Liver (tissue), 9 donors: ENCODE measurements around the gene JMJD1C. TPM values are rescaled to one million over a fixed set of nuclear protein-coding genes. Genes with fewer than 3 reads are reported as not detected.

ENCODE experiments used
- DNase-seq: peaks from one replicate; pipeline ENCODE4 v3.0.0-alpha.2; 2017; ENCODE audit warnings: low spot score
- H3K27ac ChIP-seq, 2 donors: one replicate each; pipeline ENCODE4 v1.7.0; 2013; ENCODE audit warnings: inconsistent platforms in 2 of 2, low read length in 2 of 2, control low read depth in 1 of 2, low read depth in 1 of 2, mild to moderate bottlenecking in 1 of 2
- H3K27me3 ChIP-seq, 4 donors: one replicate each; pipeline versions ENCODE4 v1.6.1 to v1.7.0; 2013; ENCODE audit warnings: low read length in 3 of 4, inconsistent platforms in 1 of 4, mild to moderate bottlenecking in 1 of 4, moderate library complexity in 1 of 4; ENCODE audit not compliant: control insufficient read depth in 4 of 4, insufficient read depth in 4 of 4
- H3K36me3 ChIP-seq, 4 donors: one replicate each; pipeline versions ENCODE4 v1.6.1 to v1.7.0; 2013; ENCODE audit warnings: low read length in 3 of 4, mild to moderate bottlenecking in 3 of 4, low read depth in 1 of 4, moderate library complexity in 1 of 4; ENCODE audit not compliant: control insufficient read depth in 4 of 4, insufficient read depth in 3 of 4
- H3K4me1 ChIP-seq, 4 donors: one replicate each; pipeline versions ENCODE4 v1.6.1 to v1.7.0; 2013; ENCODE audit warnings: low read length in 3 of 4, mild to moderate bottlenecking in 3 of 4, moderate library complexity in 1 of 4; ENCODE audit not compliant: control insufficient read depth in 4 of 4, insufficient read depth in 4 of 4
- H3K4me3 ChIP-seq, 3 donors: one replicate each; pipeline versions ENCODE4 v1.6.1 to v1.7.0; 2013; ENCODE audit warnings: low read length in 3 of 3, control low read depth in 1 of 3, low read depth in 1 of 3, mild to moderate bottlenecking in 1 of 3
- H3K9ac ChIP-seq, 2 donors: one replicate each; pipeline ENCODE4 v1.7.0; 2013; ENCODE audit warnings: low read length in 2 of 2, mild to moderate bottlenecking in 2 of 2, moderate library complexity in 2 of 2, control low read depth in 1 of 2, low read depth in 1 of 2
- H3K9me3 ChIP-seq, 4 donors: one replicate each; pipeline versions ENCODE4 v1.6.1 to v1.7.0; 2013; ENCODE audit warnings: low read length in 3 of 4; ENCODE audit not compliant: control insufficient read depth in 4 of 4
- ATF3 ChIP-seq: IDR thresholded peaks from 2 replicates; pipeline ENCODE4 v1.6.1; 2016; ENCODE audit warnings: antibody characterized with exemption
- CTCF ChIP-seq: fragments of 150-350 bp; IDR thresholded peaks from 2 replicates; pipeline ENCODE4 v1.5.1; 2017; ENCODE audit warnings: improper control_type of control experiment, low read depth, low read length; ENCODE audit not compliant: missing input control
- FOXA1 ChIP-seq: IDR thresholded peaks from 2 replicates; pipeline ENCODE4 v1.6.1; 2016; ENCODE audit warnings: antibody characterized with exemption
- FOXA2 ChIP-seq: IDR thresholded peaks from 2 replicates; pipeline ENCODE4 v1.6.1; 2016; ENCODE audit warnings: antibody characterized with exemption
- HNF4A ChIP-seq, 2 donors: conservative IDR thresholded peaks; 2 replicates each; pipeline ENCODE4 v1.6.1; 2016; ENCODE audit warnings: antibody characterized with exemption in 2 of 2, mild to moderate bottlenecking in 2 of 2
- HNF4G ChIP-seq: IDR thresholded peaks from 2 replicates; pipeline ENCODE4 v1.6.1; 2016; ENCODE audit warnings: antibody characterized with exemption
- JUND ChIP-seq, 2 donors: IDR thresholded peaks; 2 replicates each; pipeline ENCODE4 v1.6.1; 2016; ENCODE audit warnings: antibody characterized with exemption in 2 of 2
- MAX ChIP-seq: IDR thresholded peaks from 2 replicates; pipeline ENCODE4 v1.6.1; 2016; ENCODE audit warnings: antibody characterized with exemption
- RAD21 ChIP-seq, 2 donors: IDR thresholded peaks; 2 replicates each; pipeline ENCODE4 v1.6.1; 2016; ENCODE audit warnings: antibody characterized with exemption in 2 of 2, mild to moderate bottlenecking in 2 of 2
- REST ChIP-seq: IDR thresholded peaks from 2 replicates; pipeline ENCODE4 v1.6.1; 2016; ENCODE audit warnings: antibody characterized with exemption, mild to moderate bottlenecking
- RXRA ChIP-seq, 2 donors: IDR thresholded peaks; 2 replicates each; pipeline ENCODE4 v1.6.1; 2017 to 2018; ENCODE audit warnings: antibody characterized with exemption in 2 of 2, mild to moderate bottlenecking in 1 of 2
- SP1 ChIP-seq: IDR thresholded peaks from 2 replicates; pipeline ENCODE4 v1.6.1; 2018; ENCODE audit warnings: antibody characterized with exemption, mild to moderate bottlenecking
- TAF1 ChIP-seq: conservative IDR thresholded peaks from 2 replicates; pipeline ENCODE4 v1.6.1; 2016; ENCODE audit warnings: antibody characterized with exemption, mild to moderate bottlenecking
- YY1 ChIP-seq: IDR thresholded peaks from 2 replicates; pipeline ENCODE4 v1.6.1; 2016; ENCODE audit warnings: antibody characterized with exemption, mild to moderate bottlenecking
- ZBTB33 ChIP-seq: IDR thresholded peaks from 2 replicates; pipeline ENCODE4 v1.6.1; 2016; ENCODE audit warnings: antibody characterized with exemption
- WGBS: extraction: QIAGEN DNeasy Blood & Tissue Kit; methylation state at CpG from one replicate; pipeline ENCODE4 v1.1.7; 2013; 5-methylcytosine and 5-hydroxymethylcytosine counted together
- polyA plus RNA-seq, 2 donors: library from polyadenylated mRNA; stranded (reverse) in 1 of 2; unstranded in 1 of 2; fragments of 200-250 nt in 1 of 2; fragments of >200 nt in 1 of 2; fragmentation: Nextera tagmentation in 1 of 2; extraction: Ambion mirVana in 1 of 2; gene quantifications; one replicate each; pipeline versions ENCODE4 v1.2.1 to v1.2.3, GENCODE V29; 2013 to 2015
- total RNA-seq, 2 donors: library from RNA; depleted of rRNA; stranded (reverse); fragments of >200 nt; gene quantifications; one replicate each; pipeline ENCODE4 v1.2.3, GENCODE V29; 2014
- donor health status: healthy.
- donor health status: healthy.
- donor health status: healthy.
- donor health status: healthy.
- donor health status: healthy.

Gene JMJD1C
- total and polyA plus RNA-seq, 4 donors, result 11.0 to 93.1 (median 56.0) TPM

GRCh38 chr10:63497321-63497720 is 31.5 kb upstream of the JMJD1C start:
- Histone ChIP-seq H3K9ac (no peak overlapping the region), H3K9me3 (no peaks in the 10 kb centered on the region), H3K4me3 (no peak overlapping the region), H3K36me3 (no peaks in the 10 kb centered on the region), H3K4me1 (peaks cover 0 to 8% (median under 1%) of the 10 kb centered on the region in 4 donors), H3K27ac (no peak overlapping the region), H3K27me3 (no peaks in the 10 kb centered on the region)
- WGBS, result 84% methylated on average over 1 of the region's 1 CpG
- TF ChIP-seq FOXA2 (no peak), MAX (no peak), JUND (IDR thresholded peaks at IDR 0.05) (no peak), TAF1 (no peak), RXRA (IDR thresholded peaks at IDR 0.05) (no peak), HNF4G (no peak), HNF4A (conservative IDR thresholded peaks at IDR 0.05) (no peak), RAD21 (IDR thresholded peaks at IDR 0.05) (no peak), YY1 (no peak), ATF3 (no peak)
- no peak for DNase-seq

GRCh38 chr10:63496561-63496960 is 30.8 kb upstream of the JMJD1C start:
- Histone ChIP-seq H3K36me3 (no peaks in the 10 kb centered on the region), H3K9ac (no peak overlapping the region), H3K27ac (no peak overlapping the region), H3K27me3 (no peaks in the 10 kb centered on the region), H3K4me3 (no peak overlapping the region), H3K4me1 (peaks cover 0 to 8% (median 1%) of the 10 kb centered on the region in 4 donors), H3K9me3 (no peaks in the 10 kb centered on the region)
- no peak for TF ChIP-seq MAX
- no peak for TF ChIP-seq HNF4A (conservative IDR thresholded peaks at IDR 0.05)
- no peak for TF ChIP-seq ZBTB33
- TF ChIP-seq SP1, result no peak
- TF ChIP-seq RXRA (IDR thresholded peaks at IDR 0.05), result no peak
- TF ChIP-seq FOXA1, result no peak
- TF ChIP-seq CTCF, result no peak
- no peak for DNase-seq
- WGBS, result 96% methylated on average over 1 of the region's 1 CpG

- no peak for DNase-seq
- no peak for TF ChIP-seq REST
- TF ChIP-seq SP1, result no peak
- no peak for TF ChIP-seq RXRA (IDR thresholded peaks at IDR 0.05)
- no peak for TF ChIP-seq CTCF
- TF ChIP-seq ZBTB33, result no peak
- TF ChIP-seq RAD21 (IDR thresholded peaks at IDR 0.05), result no peak
Observed at GRCh38 chr10:63494951-63495350, 29.2 kb upstream of the JMJD1C start.

More at GRCh38 chr10:63494951-63495350, 29.2 kb upstream of the JMJD1C start:
- 98% methylated on average over 2 of the region's 2 CpGs for WGBS
- Histone ChIP-seq H3K9me3 (no peaks in the 10 kb centered on the region), H3K4me3 (no peak overlapping the region), H3K9ac (no peak overlapping the region), H3K36me3 (no peaks in the 10 kb centered on the region), H3K4me1 (peaks cover 0 to 8% (median 1%) of the 10 kb centered on the region in 4 donors), H3K27ac (no peak overlapping the region), H3K27me3 (no peaks in the 10 kb centered on the region)
